Activated T-helper 1 cell treated with anti-CD3 and anti-CD28 coated beads, Interleukin-12 subunit alpha, Interleukin-12 subunit beta, Interleukin-2, Interleukin-4 antibody, amounts not matched to agents 30 ng/mL and 10 ng/mL and 1 ng/mL, durations not matched to agents 14 hours and 24 hours and 36 hours (primary cell): ENCODE data around the gene TEC. TPM values are rescaled to one million over a fixed set of nuclear protein-coding genes. Genes with fewer than 3 reads are reported as not detected.

Experiments used
- DNase-seq: peaks from one replicate; pipeline ENCODE4 v3.0.0; 2021; ENCODE audit warnings: low spot score
- H3K27ac Mint-ChIP-seq: one replicate; pipeline ENCODE4 v1.8.0; 2021; ENCODE audit warnings: mild to moderate bottlenecking, mixed read lengths
- H3K27me3 Mint-ChIP-seq: one replicate; pipeline ENCODE4 v1.8.0; 2022; ENCODE audit warnings: mild to moderate bottlenecking, moderate library complexity, mixed read lengths; ENCODE audit not compliant: insufficient read depth
- H3K36me3 Mint-ChIP-seq: one replicate; pipeline ENCODE4 v1.8.0; 2021; ENCODE audit warnings: low read depth, mixed read lengths
- H3K4me1 Mint-ChIP-seq: one replicate; pipeline ENCODE4 v1.8.0; 2021; ENCODE audit warnings: low read depth, mixed read lengths
- H3K4me3 Mint-ChIP-seq: one replicate; pipeline ENCODE4 v1.8.0; 2021; ENCODE audit warnings: mild to moderate bottlenecking, moderate library complexity, mixed read lengths
- H3K9me3 Mint-ChIP-seq: one replicate; pipeline ENCODE4 v1.8.0; 2021; ENCODE audit warnings: mixed read lengths
- intact Hi-C: fragments of 100-400 bp; cut with micrococcal nuclease; formaldehyde crosslinking; loops from one replicate; pipeline ENCODE4 v1.15.1; 2024
- total RNA-seq: library from RNA; stranded (reverse); gene quantifications from 2 replicates; pipeline ENCODE4 v1.2.3, GENCODE V29; 2022

Gene TEC
- total RNA-seq, 1 donor from 2014 or later, result 1.1 TPM

- DNase-seq, result no peak
- no peak overlapping the region for H3K27ac Mint-ChIP-seq
- no peak overlapping the region for H3K4me3 Mint-ChIP-seq
- intact Hi-C loops, result no loop called here
- H3K9me3 Mint-ChIP-seq, result no peaks in the 10 kb centered on the region
- H3K4me1 Mint-ChIP-seq, result peaks cover 11% of the 10 kb centered on the region
- H3K27me3 Mint-ChIP-seq, result no peaks in the 10 kb centered on the region
- H3K36me3 Mint-ChIP-seq, result peaks cover 2% of the 10 kb centered on the region
Observed at GRCh38 chr4:48262484-48262883, 7.2 kb downstream of the TEC start.

DNA sequence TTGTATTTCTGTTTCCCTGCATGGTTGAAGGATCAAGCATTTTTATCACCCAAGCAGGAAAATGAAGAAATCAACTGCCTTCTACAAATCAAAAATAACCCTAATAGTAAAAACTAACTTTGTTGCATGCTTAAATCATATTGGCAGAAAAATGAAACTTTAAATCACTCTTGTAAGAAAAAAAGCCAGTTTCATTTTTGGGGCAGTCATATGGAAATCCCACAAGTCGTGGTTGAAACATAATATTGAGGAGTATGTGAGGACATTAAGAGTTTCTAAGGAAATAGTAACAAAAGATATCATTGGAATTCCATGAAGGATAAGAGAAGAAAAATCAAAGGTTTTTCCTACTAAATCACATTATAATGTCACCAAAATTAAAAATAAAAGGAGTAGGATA is 8.4 kb downstream of the TEC start:
- H3K4me3 Mint-ChIP-seq, result no peak overlapping the region
- no peaks in the 10 kb centered on the region for H3K9me3 Mint-ChIP-seq
- no peaks in the 10 kb centered on the region for H3K27me3 Mint-ChIP-seq
- no peak for DNase-seq
- H3K27ac Mint-ChIP-seq, result no peak overlapping the region
- peaks cover 2% of the 10 kb centered on the region for H3K36me3 Mint-ChIP-seq
- H3K4me1 Mint-ChIP-seq, result peaks cover 11% of the 10 kb centered on the region
- intact Hi-C loops, result no loop called here

- H3K9me3 Mint-ChIP-seq, result no peaks in the 10 kb centered on the region
- peaks cover 11% of the 10 kb centered on the region for H3K4me1 Mint-ChIP-seq
- no peak overlapping the region for H3K4me3 Mint-ChIP-seq
- no peak for DNase-seq
- no peaks in the 10 kb centered on the region for H3K27me3 Mint-ChIP-seq
- H3K36me3 Mint-ChIP-seq, result peaks cover 2% of the 10 kb centered on the region
- no peak overlapping the region for H3K27ac Mint-ChIP-seq
- intact Hi-C loops, result no loop called here
Observed at GRCh38 chr4:48259748-48260147, 9.9 kb downstream of the TEC start.

- H3K4me3 Mint-ChIP-seq, result no peak overlapping the region
- peaks cover 2% of the 10 kb centered on the region for H3K36me3 Mint-ChIP-seq
- intact Hi-C loops, result no loop called here
- no peak for DNase-seq
- H3K27ac Mint-ChIP-seq, result no peak overlapping the region
- no peaks in the 10 kb centered on the region for H3K27me3 Mint-ChIP-seq
- H3K4me1 Mint-ChIP-seq, result peaks cover 11% of the 10 kb centered on the region
- H3K9me3 Mint-ChIP-seq, result no peaks in the 10 kb centered on the region
Observed at GRCh38 chr4:48258845-48259397, 10.7 kb downstream of the TEC start.

DNA sequence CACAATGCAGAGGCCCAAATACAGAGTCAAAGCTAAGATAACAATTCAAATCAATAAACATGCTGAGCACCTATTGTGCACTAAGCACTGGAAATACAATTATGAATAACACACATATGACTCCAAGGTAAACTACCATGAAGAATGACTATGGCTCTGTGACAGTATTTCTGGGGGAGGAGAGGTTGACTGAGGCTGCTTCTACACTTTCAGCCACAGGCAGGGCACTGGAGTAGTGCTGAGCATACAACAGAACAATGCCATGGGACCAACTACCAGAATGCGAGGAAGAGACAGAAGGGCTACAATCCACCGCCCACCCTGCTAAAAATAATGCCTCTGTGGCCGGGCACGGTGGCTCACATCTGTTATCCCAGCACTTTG is 13.7 kb downstream of the TEC start:
- H3K4me1 Mint-ChIP-seq, result peaks cover under 1% of the 10 kb centered on the region
- H3K36me3 Mint-ChIP-seq, result no peaks in the 10 kb centered on the region
- H3K27me3 Mint-ChIP-seq, result no peaks in the 10 kb centered on the region
- H3K9me3 Mint-ChIP-seq, result no peaks in the 10 kb centered on the region
- no peak for DNase-seq
- H3K27ac Mint-ChIP-seq, result no peak overlapping the region
- intact Hi-C loops, result no loop called here
- H3K4me3 Mint-ChIP-seq, result no peak overlapping the region

DNA sequence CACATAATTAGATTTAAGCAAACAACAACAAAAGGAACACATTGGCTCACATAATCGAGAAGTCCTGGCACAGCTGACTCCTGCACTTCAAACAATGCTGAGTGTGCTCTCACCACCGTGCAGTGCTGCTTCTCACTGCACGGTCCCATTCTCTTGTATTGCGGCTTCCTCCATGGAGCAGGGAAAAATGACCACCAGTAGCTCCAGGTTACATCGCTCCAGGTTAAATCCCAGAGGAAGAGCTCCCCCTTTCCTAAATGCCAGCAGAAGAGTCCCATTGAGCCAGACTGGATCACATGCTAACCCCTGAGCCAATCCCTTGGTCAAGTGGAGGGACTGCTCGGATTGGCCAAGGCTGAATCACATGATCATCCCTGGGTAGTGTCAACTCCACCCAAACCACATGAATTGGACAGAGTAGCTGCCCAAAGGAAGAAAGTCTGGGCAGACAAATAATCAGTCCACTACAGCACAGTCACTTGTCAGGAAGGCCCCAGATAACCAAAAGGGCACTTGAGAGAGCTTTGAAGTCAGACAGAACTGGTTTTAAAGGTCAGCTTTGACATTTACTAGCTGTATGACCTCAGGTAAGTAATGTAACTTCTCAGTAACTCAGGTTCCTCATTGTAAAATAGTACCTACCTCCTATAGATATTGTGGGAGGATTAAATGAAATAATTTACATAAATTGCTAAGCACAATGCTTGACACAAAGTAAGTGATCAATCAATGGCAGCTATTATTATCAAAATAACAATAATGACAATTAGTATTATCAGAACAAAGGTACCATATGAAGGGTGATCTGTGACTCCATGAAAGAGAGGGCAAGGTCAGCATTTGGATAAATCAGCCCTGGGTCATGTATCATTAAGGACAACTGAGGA is 14.3 kb downstream of the TEC start:
- DNase-seq, result no peak
- Mint-ChIP-seq H3K4me3 (no peak overlapping the region), H3K9me3 (no peaks in the 10 kb centered on the region), H3K4me1 (no peaks in the 10 kb centered on the region), H3K27me3 (no peaks in the 10 kb centered on the region), H3K27ac (no peak overlapping the region), H3K36me3 (no peaks in the 10 kb centered on the region)
- intact Hi-C loops, result no loop called here

DNA sequence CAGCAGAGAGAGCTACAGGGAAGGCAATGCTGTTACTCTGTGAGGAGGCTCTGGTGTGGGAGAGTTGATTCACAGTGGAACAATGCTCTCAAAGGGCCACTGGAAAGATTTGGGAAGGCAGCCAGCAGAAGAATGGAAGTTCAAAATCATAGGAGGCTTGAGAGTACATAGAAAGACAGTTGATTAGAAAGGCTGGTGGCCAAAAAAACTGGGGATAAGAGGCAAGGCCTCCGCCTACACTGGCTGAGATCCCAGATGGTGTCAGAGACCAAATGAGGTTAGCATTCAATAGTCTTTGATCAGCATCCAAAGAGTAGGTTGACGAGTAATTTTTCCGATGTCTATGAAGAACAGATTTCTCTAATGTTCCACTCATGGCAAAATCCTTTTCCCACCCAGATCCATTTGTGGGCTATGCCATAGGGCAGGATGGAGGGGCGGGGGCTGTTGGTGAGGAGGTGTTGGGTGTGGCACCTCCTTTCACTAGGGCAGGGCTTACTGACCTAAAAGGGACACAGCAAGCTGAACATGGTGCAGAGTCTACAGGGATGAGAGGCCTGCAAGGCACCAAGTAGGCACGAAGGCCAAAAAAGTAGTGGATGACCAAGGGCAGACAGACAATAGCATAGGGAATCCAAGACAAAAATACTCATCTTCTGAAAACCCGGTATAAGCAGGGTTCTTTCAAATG is 15.1 kb downstream of the TEC start:
- Mint-ChIP-seq H3K4me3 (no peak overlapping the region), H3K36me3 (no peaks in the 10 kb centered on the region), H3K9me3 (no peaks in the 10 kb centered on the region), H3K27me3 (no peaks in the 10 kb centered on the region), H3K4me1 (no peaks in the 10 kb centered on the region), H3K27ac (no peak overlapping the region)
- no peak for DNase-seq
- intact Hi-C loops, result no loop called here

- Mint-ChIP-seq H3K36me3 (no peaks in the 10 kb centered on the region), H3K4me3 (no peak overlapping the region), H3K9me3 (no peaks in the 10 kb centered on the region), H3K27ac (no peak overlapping the region), H3K4me1 (no peaks in the 10 kb centered on the region), H3K27me3 (no peaks in the 10 kb centered on the region)
- no peak for DNase-seq
- intact Hi-C loops, result no loop called here
Observed at GRCh38 chr4:48252313-48252712, 17.3 kb downstream of the TEC start.

- no peaks in the 10 kb centered on the region for H3K27me3 Mint-ChIP-seq
- H3K4me1 Mint-ChIP-seq, result no peaks in the 10 kb centered on the region
- intact Hi-C loops, result no loop called here
- H3K36me3 Mint-ChIP-seq, result no peaks in the 10 kb centered on the region
- no peak overlapping the region for H3K4me3 Mint-ChIP-seq
- no peak for DNase-seq
- H3K27ac Mint-ChIP-seq, result no peak overlapping the region
- no peaks in the 10 kb centered on the region for H3K9me3 Mint-ChIP-seq
Observed at GRCh38 chr4:48250980-48251379, 18.7 kb downstream of the TEC start.

DNA sequence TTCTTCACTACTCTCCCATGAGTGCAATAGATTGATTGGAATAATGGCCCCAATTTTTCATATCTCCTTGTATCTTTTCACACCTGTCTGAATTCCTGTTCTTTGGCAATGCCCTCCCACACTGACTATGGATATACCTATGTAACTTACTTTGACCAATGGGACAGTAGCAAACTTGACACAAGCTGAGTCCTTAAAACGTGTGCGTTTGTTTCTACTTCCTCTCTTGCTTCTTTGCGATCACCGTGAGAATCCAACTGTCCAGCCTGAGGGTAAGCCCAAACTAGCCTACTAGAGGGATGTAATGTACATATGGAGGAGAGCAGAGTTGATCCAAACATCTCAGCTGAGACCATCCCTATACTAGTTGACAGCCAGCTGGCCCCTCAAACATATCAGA is 19.3 kb downstream of the TEC start:
- Mint-ChIP-seq H3K4me3 (no peak overlapping the region), H3K36me3 (no peaks in the 10 kb centered on the region), H3K27me3 (no peaks in the 10 kb centered on the region), H3K9me3 (no peaks in the 10 kb centered on the region), H3K27ac (no peak overlapping the region), H3K4me1 (no peaks in the 10 kb centered on the region)
- DNase-seq, result no peak
- intact Hi-C loops, result no loop called here

GRCh38 chr4:48249378-48249777 is 20.3 kb downstream of the TEC start:
- intact Hi-C loops, result no loop called here
- Mint-ChIP-seq H3K27me3 (no peaks in the 10 kb centered on the region), H3K36me3 (no peaks in the 10 kb centered on the region), H3K27ac (no peak overlapping the region), H3K9me3 (no peaks in the 10 kb centered on the region), H3K4me1 (no peaks in the 10 kb centered on the region), H3K4me3 (no peak overlapping the region)
- no peak for DNase-seq

GRCh38 chr4:48248559-48248953 is 21.1 kb downstream of the TEC start:
- H3K27me3 Mint-ChIP-seq, result no peaks in the 10 kb centered on the region
- no peak overlapping the region for H3K27ac Mint-ChIP-seq
- H3K36me3 Mint-ChIP-seq, result no peaks in the 10 kb centered on the region
- no peaks in the 10 kb centered on the region for H3K9me3 Mint-ChIP-seq
- intact Hi-C loops, result no loop called here
- no peaks in the 10 kb centered on the region for H3K4me1 Mint-ChIP-seq
- no peak for DNase-seq
- H3K4me3 Mint-ChIP-seq, result no peak overlapping the region

DNA sequence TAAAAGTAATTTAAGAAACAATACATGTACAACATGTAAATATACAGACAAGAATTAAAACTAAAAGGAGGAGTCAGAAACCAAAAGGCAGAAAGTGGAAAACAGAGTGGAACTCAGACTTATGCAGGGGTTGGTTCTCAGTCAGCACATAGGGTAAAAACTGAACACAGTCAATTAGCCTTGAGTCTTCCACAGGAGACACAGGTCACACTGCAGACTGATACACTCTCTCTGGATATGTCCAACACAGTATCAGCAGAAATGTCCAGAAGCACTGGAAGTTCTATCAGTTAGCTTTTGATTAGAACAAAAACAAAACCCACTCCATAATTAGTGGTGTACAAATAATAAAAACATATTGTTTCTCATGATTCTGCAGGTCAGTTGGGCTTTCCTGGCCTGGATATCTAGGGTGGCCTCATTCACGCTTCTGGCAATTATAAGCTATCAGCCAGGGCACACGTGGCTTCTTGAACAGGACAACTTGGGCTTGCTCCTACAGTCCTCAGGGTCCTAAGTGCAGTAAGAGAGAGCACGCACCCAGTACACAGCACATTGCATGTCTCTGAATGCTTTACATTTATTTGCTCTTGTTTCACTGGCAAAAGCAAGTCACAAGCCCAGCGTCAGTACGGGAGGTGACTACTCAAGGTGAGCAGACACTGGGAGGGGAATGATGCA is 21.6 kb downstream of the TEC start:
- no peaks in the 10 kb centered on the region for H3K36me3 Mint-ChIP-seq

More for the DNA sequence above, 21.6 kb downstream of the TEC start:
- Mint-ChIP-seq H3K27ac (no peak overlapping the region), H3K27me3 (no peaks in the 10 kb centered on the region), H3K4me3 (no peak overlapping the region), H3K9me3 (no peaks in the 10 kb centered on the region), H3K4me1 (no peaks in the 10 kb centered on the region)
- DNase-seq, result no peak
- intact Hi-C loops, result no loop called here
